ENCODE results near the gene YIPF7.

- TF ChIP-seq CTCF (conservative IDR thresholded peaks at IDR 0.05 in 1 of 2, IDR thresholded peaks at IDR 0.05 in 1 of 2; ENCODE audit: low read depth in 1 of 2, low read length in 2 of 2) (no peak), EZH2 (IDR thresholded peaks at IDR 0.05; ENCODE audit: low read length, missing control alignments) (no peak)
Measured at GRCh38 chr4:44679060-44679459, 27.6 kb upstream of the YIPF7 start.

Data from fibroblast of lung (primary cell).